Suprapubic skin (tissue), 4 donors: ENCODE data around the gene GRID2. TPM values are rescaled to one million over a fixed set of nuclear protein-coding genes. Genes with fewer than 3 reads are reported as not detected.

ENCODE experiments used
- DNase-seq, 2 donors: peaks; one replicate each; pipeline ENCODE4 v3.0.0-alpha.2; 2019; ENCODE audit warnings: low spot score in 2 of 2
- H3K27ac ChIP-seq: fragments of 200-600 bp; sonication (generic); one replicate; pipeline ENCODE4 v1.5.1; 2019
- H3K27me3 ChIP-seq: fragments of 200-600 bp; sonication (generic); one replicate; pipeline ENCODE4 v1.5.1; 2019
- H3K36me3 ChIP-seq: fragments of 200-600 bp; sonication (generic); one replicate; pipeline ENCODE4 v1.5.1; 2019
- H3K4me1 ChIP-seq: fragments of 200-600 bp; sonication (generic); one replicate; pipeline ENCODE4 v1.5.1; 2019
- H3K4me3 ChIP-seq: fragments of 200-600 bp; sonication (generic); one replicate; pipeline ENCODE4 v1.5.1; 2019; ENCODE audit warnings: mild to moderate bottlenecking
- H3K9me3 ChIP-seq: fragments of 200-600 bp; sonication (generic); one replicate; pipeline ENCODE4 v1.5.1; 2019
- EP300 ChIP-seq: sonication (generic); formaldehyde crosslinking; IDR thresholded peaks from one replicate; pipeline ENCODE4 v1.6.1; 2017; ENCODE audit warnings: antibody characterized with exemption
- POLR2A ChIP-seq, 2 donors: fragments of 450-650 bp; IDR thresholded peaks; one replicate each; pipeline ENCODE4 v1.6.1; 2017; ENCODE audit warnings: antibody characterized with exemption in 2 of 2, mild to moderate bottlenecking in 2 of 2, moderate library complexity in 2 of 2
- POLR2AphosphoS5 ChIP-seq, 3 donors: sonication (generic); formaldehyde crosslinking; IDR thresholded peaks; one replicate each; pipeline ENCODE4 v1.6.1; 2017; ENCODE audit warnings: antibody characterized with exemption in 3 of 3
- WGBS: methylation state at CpG from one replicate; pipeline ENCODE4 v1.1.5; 2018; 5-methylcytosine and 5-hydroxymethylcytosine counted together
- total RNA-seq, 4 donors: library from RNA; depleted of rRNA; stranded (reverse); fragments of >200 nt; gene quantifications; one replicate each; pipeline ENCODE4 v1.1.0, GENCODE V29; 2016
- TF ChIP-seq, protein P1 (sequence below), 2 donors: fragments of 200-600 bp in 1 of 2; fragments of 450-650 bp in 1 of 2; sonication (generic) in 1 of 2; IDR thresholded peaks; one replicate each; pipeline ENCODE4 v1.5.1; 2016 to 2019; ENCODE audit warnings: antibody characterized with exemption in 2 of 2, mild to moderate bottlenecking in 1 of 2, moderate library complexity in 1 of 2

Gene GRID2
- total RNA-seq, 4 donors from 2014 or later: not detected

DNA sequence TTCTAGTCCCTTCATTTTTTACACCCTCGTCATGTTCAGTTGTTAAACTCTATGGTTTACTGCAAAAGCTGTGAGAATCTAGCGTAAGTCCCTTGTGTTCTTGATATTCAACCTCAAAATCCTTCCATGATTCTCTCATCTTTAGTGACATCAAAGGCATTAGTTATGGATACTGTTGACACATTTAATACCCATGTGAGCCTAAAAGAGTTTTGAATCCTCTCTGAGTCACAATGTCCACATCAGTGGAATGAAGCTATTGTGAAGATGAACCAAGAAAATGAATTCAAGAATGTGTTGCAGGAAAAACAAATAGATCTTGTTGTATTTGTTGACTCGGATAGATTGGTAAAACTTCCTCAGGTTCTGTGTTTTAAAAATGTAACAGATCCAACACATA, 1130.1 kb downstream of the GRID2 start:
- 90% methylated on average over 3 of the region's 3 CpGs for WGBS
- DNase-seq: no peak

DNA sequence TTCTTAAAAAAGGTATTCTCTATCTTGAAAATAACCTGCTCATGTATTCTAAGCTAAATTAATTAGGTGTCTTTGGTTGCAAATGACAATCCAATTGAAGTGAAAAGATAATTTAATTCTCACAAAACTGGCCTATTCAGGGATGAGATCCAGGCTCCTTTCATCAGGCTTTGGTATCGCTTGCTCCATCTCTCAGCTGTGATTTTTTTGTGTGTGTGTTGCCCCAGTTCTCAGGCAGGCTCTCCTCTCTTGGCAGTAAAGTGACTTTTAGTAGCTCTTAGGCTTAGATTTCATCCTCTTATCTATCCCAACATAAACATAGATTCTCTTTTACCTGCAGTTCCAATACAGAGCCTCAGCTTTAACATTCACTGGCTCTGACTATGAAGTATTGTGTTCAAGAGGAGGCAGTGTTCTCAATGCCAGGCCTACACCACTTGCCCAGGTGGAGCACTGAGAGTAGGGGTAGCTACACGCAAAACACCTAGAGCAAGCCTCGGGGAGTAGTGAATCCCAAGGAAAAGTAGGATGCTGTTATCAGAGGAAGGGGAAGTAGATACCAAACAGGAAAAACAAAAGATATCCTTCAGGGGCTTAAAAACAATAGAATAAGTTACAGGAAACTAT, 1132.3 kb downstream of the GRID2 start:
- H3K4me3 ChIP-seq: no peak overlapping the region
- H3K27ac ChIP-seq: no peak overlapping the region
- H3K36me3 ChIP-seq: no peaks in the 10 kb centered on the region
- no peaks in the 10 kb centered on the region for H3K27me3 ChIP-seq
- WGBS: 73% methylated on average over 3 of the region's 3 CpGs
- H3K4me1 ChIP-seq: peaks cover 9% of the 10 kb centered on the region
- no peak for TF ChIP-seq POLR2AphosphoS5 (IDR thresholded peaks at IDR 0.05)
- no peak for TF ChIP-seq EP300
- TF ChIP-seq POLR2A (IDR thresholded peaks at IDR 0.05): no peak
- TF ChIP-seq, protein P1, sequence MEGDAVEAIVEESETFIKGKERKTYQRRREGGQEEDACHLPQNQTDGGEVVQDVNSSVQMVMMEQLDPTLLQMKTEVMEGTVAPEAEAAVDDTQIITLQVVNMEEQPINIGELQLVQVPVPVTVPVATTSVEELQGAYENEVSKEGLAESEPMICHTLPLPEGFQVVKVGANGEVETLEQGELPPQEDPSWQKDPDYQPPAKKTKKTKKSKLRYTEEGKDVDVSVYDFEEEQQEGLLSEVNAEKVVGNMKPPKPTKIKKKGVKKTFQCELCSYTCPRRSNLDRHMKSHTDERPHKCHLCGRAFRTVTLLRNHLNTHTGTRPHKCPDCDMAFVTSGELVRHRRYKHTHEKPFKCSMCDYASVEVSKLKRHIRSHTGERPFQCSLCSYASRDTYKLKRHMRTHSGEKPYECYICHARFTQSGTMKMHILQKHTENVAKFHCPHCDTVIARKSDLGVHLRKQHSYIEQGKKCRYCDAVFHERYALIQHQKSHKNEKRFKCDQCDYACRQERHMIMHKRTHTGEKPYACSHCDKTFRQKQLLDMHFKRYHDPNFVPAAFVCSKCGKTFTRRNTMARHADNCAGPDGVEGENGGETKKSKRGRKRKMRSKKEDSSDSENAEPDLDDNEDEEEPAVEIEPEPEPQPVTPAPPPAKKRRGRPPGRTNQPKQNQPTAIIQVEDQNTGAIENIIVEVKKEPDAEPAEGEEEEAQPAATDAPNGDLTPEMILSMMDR (IDR thresholded peaks at IDR 0.05): no peak
- no peaks in the 10 kb centered on the region for H3K9me3 ChIP-seq
- DNase-seq: no peak

More for the DNA sequence above, 1130.1 kb downstream of the GRID2 start:
- Histone ChIP-seq H3K36me3 (no peaks in the 10 kb centered on the region), H3K4me1 (no peaks in the 10 kb centered on the region), H3K9me3 (no peaks in the 10 kb centered on the region), H3K4me3 (no peak overlapping the region), H3K27ac (no peak overlapping the region), H3K27me3 (no peaks in the 10 kb centered on the region)
- no peak for TF ChIP-seq POLR2A (IDR thresholded peaks at IDR 0.05)
- TF ChIP-seq, protein P1 (IDR thresholded peaks at IDR 0.05): no peak
- no peak for TF ChIP-seq POLR2AphosphoS5 (IDR thresholded peaks at IDR 0.05)
- TF ChIP-seq EP300: no peak

DNA sequence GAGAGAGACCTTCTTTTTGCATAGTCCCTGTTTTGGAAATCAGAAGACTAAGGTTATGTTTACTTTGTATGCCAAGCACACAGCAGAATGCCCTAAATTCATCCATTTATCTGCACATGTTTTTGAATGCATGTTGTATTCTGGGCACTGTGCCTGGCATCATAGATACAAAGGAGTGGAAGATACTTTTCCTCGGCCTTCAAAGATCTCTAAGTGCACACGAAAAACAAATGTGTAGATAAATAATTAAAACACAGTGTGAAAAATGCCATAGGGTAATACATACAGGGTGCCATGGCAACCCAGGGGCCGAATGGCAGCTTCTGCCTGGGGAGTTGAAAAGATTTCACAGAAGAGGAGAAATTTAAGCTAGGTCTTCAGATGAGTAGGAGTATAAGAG, 1134.2 kb downstream of the GRID2 start:
- no peak for DNase-seq
- Histone ChIP-seq H3K36me3 (no peaks in the 10 kb centered on the region), H3K4me3 (no peak overlapping the region), H3K27ac (no peak overlapping the region), H3K9me3 (no peaks in the 10 kb centered on the region), H3K27me3 (no peaks in the 10 kb centered on the region), H3K4me1 (peaks cover 9% of the 10 kb centered on the region)
- TF ChIP-seq, protein P1 (IDR thresholded peaks at IDR 0.05): no peak
- TF ChIP-seq EP300: no peak
- no peak for TF ChIP-seq POLR2A (IDR thresholded peaks at IDR 0.05)
- no peak for TF ChIP-seq POLR2AphosphoS5 (IDR thresholded peaks at IDR 0.05)
- WGBS: 61% methylated on average over 3 of the region's 3 CpGs

DNA sequence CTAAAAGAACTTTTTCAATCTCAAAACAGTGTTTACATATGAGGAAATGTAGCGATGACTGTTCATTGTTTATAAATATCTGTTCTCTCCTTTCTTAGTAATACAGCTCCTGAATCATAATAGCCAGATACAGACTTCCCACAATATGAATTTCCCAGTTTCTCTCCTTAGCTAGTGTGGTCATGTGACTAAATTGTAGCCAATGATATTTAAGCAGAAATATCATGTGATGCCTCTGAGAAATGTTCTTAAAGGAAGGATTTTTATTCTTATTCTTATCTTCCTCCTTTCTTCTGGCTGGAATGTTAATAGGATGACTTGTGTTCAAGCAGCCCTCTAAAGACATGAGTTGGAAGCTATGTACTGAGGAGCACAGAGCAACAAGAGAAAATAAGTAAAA, 1141.1 kb downstream of the GRID2 start:
- no peak overlapping the region for H3K4me3 ChIP-seq
- H3K27me3 ChIP-seq: no peaks in the 10 kb centered on the region
- TF ChIP-seq, protein P1 (IDR thresholded peaks at IDR 0.05): no peak
- no peak for TF ChIP-seq EP300
- no peak for TF ChIP-seq POLR2AphosphoS5 (IDR thresholded peaks at IDR 0.05)
- no peak for TF ChIP-seq POLR2A (IDR thresholded peaks at IDR 0.05)
- no peak overlapping the region for H3K27ac ChIP-seq
- DNase-seq: no peak
- H3K4me1 ChIP-seq: peaks cover 9% of the 10 kb centered on the region
- no peaks in the 10 kb centered on the region for H3K36me3 ChIP-seq
- H3K9me3 ChIP-seq: no peaks in the 10 kb centered on the region
- 84% methylated on average over 1 of the region's 1 CpG for WGBS

DNA sequence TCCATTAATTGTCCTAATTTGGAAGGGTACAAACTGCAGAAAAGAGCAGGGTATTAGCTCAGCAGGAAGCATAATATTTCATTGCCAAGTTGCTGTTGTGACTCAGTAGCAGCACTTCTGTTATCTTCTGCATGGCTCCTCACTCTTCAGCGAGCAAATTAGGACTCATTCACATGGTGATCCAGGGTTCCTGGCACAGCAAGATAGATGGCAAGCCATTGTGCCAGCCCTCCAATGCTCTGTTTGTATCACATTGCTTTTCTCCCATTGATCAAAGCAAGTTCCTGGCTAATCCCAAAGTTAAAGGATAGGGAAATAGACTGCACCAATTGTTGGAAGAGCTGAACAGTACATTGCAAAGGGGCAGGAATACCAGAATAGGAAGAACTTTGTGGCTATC, 1142.3 kb downstream of the GRID2 start:
- TF ChIP-seq EP300 (no peak), POLR2A (IDR thresholded peaks at IDR 0.05) (no peak), POLR2AphosphoS5 (IDR thresholded peaks at IDR 0.05) (no peak)
- TF ChIP-seq, protein P1 (IDR thresholded peaks at IDR 0.05): no peak
- Histone ChIP-seq H3K4me1 (no peaks in the 10 kb centered on the region), H3K4me3 (no peak overlapping the region), H3K27me3 (no peaks in the 10 kb centered on the region), H3K36me3 (no peaks in the 10 kb centered on the region), H3K27ac (no peak overlapping the region), H3K9me3 (no peaks in the 10 kb centered on the region)
- DNase-seq: no peak
- WGBS: 83% methylated on average over 1 of the region's 1 CpG
